HEK293 (cell line): ENCODE measurements around the gene NUDT4.
A peak's percentile ranks its signal among the peaks of the same experiment; 100 is the strongest.

Source experiments
- BCL11A ChIP-seq: fragments of 450-650 bp; formaldehyde crosslinking; IDR thresholded peaks from 2 replicates; pipeline ENCODE4 v1.5.1; 2016; ENCODE audit warnings: low read depth, missing biosample characterization, missing genetic modification characterization
- ELK4 ChIP-seq: IDR thresholded peaks from 2 replicates; pipeline ENCODE4 v1.6.1; 2011; ENCODE audit warnings: mild to moderate bottlenecking, low read depth, low read length, borderline replicate concordance
- GLI4 ChIP-seq: fragments of 450-650 bp; formaldehyde crosslinking; IDR thresholded peaks from 2 replicates; pipeline ENCODE4 v1.5.1; 2016; ENCODE audit warnings: missing biosample characterization, missing genetic modification characterization
- KLF9 ChIP-seq: fragments of 450-650 bp; formaldehyde crosslinking; IDR thresholded peaks from 2 replicates; pipeline ENCODE4 v1.5.1; 2016; ENCODE audit warnings: missing biosample characterization, missing genetic modification characterization, low read depth
- MEIS1 ChIP-seq: sonication (generic); formaldehyde crosslinking; IDR thresholded peaks from 2 replicates; pipeline ENCODE4 v1.8.1; 2022; ENCODE audit warnings: missing genetic modification reagents, mild to moderate bottlenecking, borderline replicate concordance
- OSR2 ChIP-seq: fragments of 450-650 bp; formaldehyde crosslinking; IDR thresholded peaks from 2 replicates; pipeline ENCODE4 v1.5.1; 2016; ENCODE audit warnings: missing biosample characterization, missing genetic modification characterization
- SP3 ChIP-seq: fragments of 450-650 bp; formaldehyde crosslinking; IDR thresholded peaks from 2 replicates; pipeline ENCODE4 v1.5.1; 2016; ENCODE audit warnings: missing biosample characterization, missing genetic modification characterization
- SP7 ChIP-seq: fragments of 450-650 bp; formaldehyde crosslinking; IDR thresholded peaks from 2 replicates; pipeline ENCODE4 v1.5.1; 2016; ENCODE audit warnings: missing biosample characterization, missing genetic modification characterization
- TSHZ1 ChIP-seq: fragments of 450-650 bp; formaldehyde crosslinking; IDR thresholded peaks from 2 replicates; pipeline ENCODE4 v1.5.1; 2016; ENCODE audit warnings: missing biosample characterization, missing genetic modification characterization, borderline replicate concordance
- YY2 ChIP-seq: fragments of 450-650 bp; formaldehyde crosslinking; IDR thresholded peaks from 2 replicates; pipeline ENCODE4 v1.5.1; 2016; ENCODE audit warnings: missing biosample characterization, missing genetic modification characterization
- ZBTB7A ChIP-seq: fragments of 450-650 bp; formaldehyde crosslinking; IDR thresholded peaks from 2 replicates; pipeline ENCODE4 v1.5.1; 2016; ENCODE audit warnings: low read depth, missing biosample characterization, missing genetic modification characterization
- ZFP41 ChIP-seq: fragments of 450-650 bp; formaldehyde crosslinking; IDR thresholded peaks from 2 replicates; pipeline ENCODE4 v1.5.1; 2016; ENCODE audit warnings: missing biosample characterization, missing genetic modification characterization, borderline replicate concordance
- ZNF155 ChIP-seq: fragments of 450-650 bp; formaldehyde crosslinking; IDR thresholded peaks from 2 replicates; pipeline ENCODE4 v1.5.1; 2016; ENCODE audit warnings: missing biosample characterization, missing genetic modification characterization
- ZNF157 ChIP-seq: fragments of 450-650 bp; formaldehyde crosslinking; IDR thresholded peaks from 2 replicates; pipeline ENCODE4 v1.5.1; 2016; ENCODE audit warnings: missing biosample characterization, missing genetic modification characterization
- ZNF214 ChIP-seq: fragments of 450-650 bp; formaldehyde crosslinking; IDR thresholded peaks from 2 replicates; pipeline ENCODE4 v1.5.1; 2017; ENCODE audit warnings: missing biosample characterization, mild to moderate bottlenecking, missing genetic modification characterization, borderline replicate concordance
- ZNF426 ChIP-seq: fragments of 450-650 bp; formaldehyde crosslinking; IDR thresholded peaks from 2 replicates; pipeline ENCODE4 v1.5.1; 2017; ENCODE audit warnings: missing biosample characterization, missing genetic modification characterization, mild to moderate bottlenecking, inconsistent platforms, moderate library complexity
- ZNF433 ChIP-seq: fragments of 450-650 bp; formaldehyde crosslinking; IDR thresholded peaks from 2 replicates; pipeline ENCODE4 v1.5.1; 2016; ENCODE audit warnings: missing biosample characterization, missing genetic modification characterization, low read depth
- ZNF473 ChIP-seq: fragments of 450-650 bp; formaldehyde crosslinking; IDR thresholded peaks from 2 replicates; pipeline ENCODE4 v1.5.1; 2017; ENCODE audit warnings: missing biosample characterization, missing genetic modification characterization
- ZNF513 ChIP-seq: fragments of 450-650 bp; IDR thresholded peaks from 2 replicates; pipeline ENCODE4 v1.5.1; 2018; ENCODE audit warnings: missing biosample characterization, missing genetic modification characterization
- ZNF561 ChIP-seq: fragments of 450-650 bp; IDR thresholded peaks from 2 replicates; pipeline ENCODE4 v1.5.1; 2018; ENCODE audit warnings: missing biosample characterization, missing genetic modification characterization, borderline replicate concordance
- ZNF629 ChIP-seq: fragments of 450-650 bp; formaldehyde crosslinking; IDR thresholded peaks from 2 replicates; pipeline ENCODE4 v1.5.1; 2017; ENCODE audit warnings: missing biosample characterization, missing genetic modification characterization
- ZNF677 ChIP-seq: fragments of 450-650 bp; IDR thresholded peaks from 2 replicates; pipeline ENCODE4 v1.5.0; 2018; ENCODE audit warnings: missing biosample characterization, mild to moderate bottlenecking, missing genetic modification characterization, moderate library complexity
- ZSCAN30 ChIP-seq: fragments of 450-650 bp; IDR thresholded peaks from 2 replicates; pipeline ENCODE4 v1.5.1; 2018; ENCODE audit warnings: missing biosample characterization, mild to moderate bottlenecking, missing genetic modification characterization, moderate library complexity
- TF ChIP-seq, protein P1 (sequence below): fragments of 450-650 bp; formaldehyde crosslinking; IDR thresholded peaks from 2 replicates; pipeline ENCODE4 v1.5.1; 2016; ENCODE audit warnings: missing biosample characterization, missing genetic modification characterization
- TF ChIP-seq, protein P2 (sequence below): fragments of 450-650 bp; formaldehyde crosslinking; IDR thresholded peaks from 2 replicates; pipeline ENCODE4 v1.5.1; 2017; ENCODE audit warnings: missing biosample characterization, missing genetic modification characterization
- TF ChIP-seq, protein P3 (sequence below): fragments of 450-650 bp; formaldehyde crosslinking; IDR thresholded peaks from 2 replicates; pipeline ENCODE4 v1.5.1; 2016; ENCODE audit warnings: missing biosample characterization, missing genetic modification characterization
- TF ChIP-seq, protein P4 (sequence below): fragments of 450-650 bp; formaldehyde crosslinking; IDR thresholded peaks from 2 replicates; pipeline ENCODE4 v1.5.1; 2017; ENCODE audit warnings: missing biosample characterization, missing genetic modification characterization

Gene NUDT4

GRCh38 chr12:93376436-93377251, 1.1 kb upstream of the NUDT4 start (continued):
- TF ChIP-seq ZNF433 (no peak), ZNF155 (no peak), ZNF629 (tag by site-specific recombination) (no peak), ZBTB7A (tag by site-specific recombination) (no peak), BCL11A (tag by site-specific recombination) (no peak), ELK4 (no peak), OSR2 (tag by site-specific recombination) (0 out of 2 replicates have a peak, but pooled peaks have one; percentile 26), ZNF426 (tag by site-specific recombination) (no peak), ZSCAN30 (no peak), YY2 (tag by site-specific recombination) (no peak), ZNF677 (no peak), ZFP41 (tag by site-specific recombination) (no peak), KLF9 (tag by site-specific recombination) (no peak), SP7 (tag by site-specific recombination) (no peak), ZNF473 (tag by site-specific recombination) (no peak), ZNF214 (no peak), MEIS1 (no peak), GLI4 (tag by site-specific recombination) (no peak), SP3 (tag by site-specific recombination) (peak; percentile 31; the same call in 1 of the 2 replicates), ZNF561 (tag by site-specific recombination) (no peak), TSHZ1 (tag by site-specific recombination) (no peak), ZNF157 (tag by site-specific recombination) (no peak), ZNF513 (tag by site-specific recombination) (no peak)
- TF ChIP-seq, protein P1, sequence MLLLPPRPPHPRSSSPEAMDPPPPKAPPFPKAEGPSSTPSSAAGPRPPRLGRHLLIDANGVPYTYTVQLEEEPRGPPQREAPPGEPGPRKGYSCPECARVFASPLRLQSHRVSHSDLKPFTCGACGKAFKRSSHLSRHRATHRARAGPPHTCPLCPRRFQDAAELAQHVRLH (tag by site-specific recombination) = no peak
- TF ChIP-seq, protein P2, sequence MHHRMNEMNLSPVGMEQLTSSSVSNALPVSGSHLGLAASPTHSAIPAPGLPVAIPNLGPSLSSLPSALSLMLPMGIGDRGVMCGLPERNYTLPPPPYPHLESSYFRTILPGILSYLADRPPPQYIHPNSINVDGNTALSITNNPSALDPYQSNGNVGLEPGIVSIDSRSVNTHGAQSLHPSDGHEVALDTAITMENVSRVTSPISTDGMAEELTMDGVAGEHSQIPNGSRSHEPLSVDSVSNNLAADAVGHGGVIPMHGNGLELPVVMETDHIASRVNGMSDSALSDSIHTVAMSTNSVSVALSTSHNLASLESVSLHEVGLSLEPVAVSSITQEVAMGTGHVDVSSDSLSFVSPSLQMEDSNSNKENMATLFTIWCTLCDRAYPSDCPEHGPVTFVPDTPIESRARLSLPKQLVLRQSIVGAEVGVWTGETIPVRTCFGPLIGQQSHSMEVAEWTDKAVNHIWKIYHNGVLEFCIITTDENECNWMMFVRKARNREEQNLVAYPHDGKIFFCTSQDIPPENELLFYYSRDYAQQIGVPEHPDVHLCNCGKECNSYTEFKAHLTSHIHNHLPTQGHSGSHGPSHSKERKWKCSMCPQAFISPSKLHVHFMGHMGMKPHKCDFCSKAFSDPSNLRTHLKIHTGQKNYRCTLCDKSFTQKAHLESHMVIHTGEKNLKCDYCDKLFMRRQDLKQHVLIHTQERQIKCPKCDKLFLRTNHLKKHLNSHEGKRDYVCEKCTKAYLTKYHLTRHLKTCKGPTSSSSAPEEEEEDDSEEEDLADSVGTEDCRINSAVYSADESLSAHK (tag by site-specific recombination) = no peak
- TF ChIP-seq, protein P3, sequence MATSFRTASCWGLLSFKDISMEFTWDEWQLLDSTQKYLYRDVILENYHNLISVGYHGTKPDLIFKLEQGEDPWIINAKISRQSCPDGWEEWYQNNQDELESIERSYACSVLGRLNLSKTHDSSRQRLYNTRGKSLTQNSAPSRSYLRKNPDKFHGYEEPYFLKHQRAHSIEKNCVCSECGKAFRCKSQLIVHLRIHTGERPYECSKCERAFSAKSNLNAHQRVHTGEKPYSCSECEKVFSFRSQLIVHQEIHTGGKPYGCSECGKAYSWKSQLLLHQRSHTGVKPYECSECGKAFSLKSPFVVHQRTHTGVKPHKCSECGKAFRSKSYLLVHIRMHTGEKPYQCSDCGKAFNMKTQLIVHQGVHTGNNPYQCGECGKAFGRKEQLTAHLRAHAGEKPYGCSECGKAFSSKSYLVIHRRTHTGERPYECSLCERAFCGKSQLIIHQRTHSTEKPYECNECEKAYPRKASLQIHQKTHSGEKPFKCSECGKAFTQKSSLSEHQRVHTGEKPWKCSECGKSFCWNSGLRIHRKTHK = no peak
- TF ChIP-seq, protein P4, sequence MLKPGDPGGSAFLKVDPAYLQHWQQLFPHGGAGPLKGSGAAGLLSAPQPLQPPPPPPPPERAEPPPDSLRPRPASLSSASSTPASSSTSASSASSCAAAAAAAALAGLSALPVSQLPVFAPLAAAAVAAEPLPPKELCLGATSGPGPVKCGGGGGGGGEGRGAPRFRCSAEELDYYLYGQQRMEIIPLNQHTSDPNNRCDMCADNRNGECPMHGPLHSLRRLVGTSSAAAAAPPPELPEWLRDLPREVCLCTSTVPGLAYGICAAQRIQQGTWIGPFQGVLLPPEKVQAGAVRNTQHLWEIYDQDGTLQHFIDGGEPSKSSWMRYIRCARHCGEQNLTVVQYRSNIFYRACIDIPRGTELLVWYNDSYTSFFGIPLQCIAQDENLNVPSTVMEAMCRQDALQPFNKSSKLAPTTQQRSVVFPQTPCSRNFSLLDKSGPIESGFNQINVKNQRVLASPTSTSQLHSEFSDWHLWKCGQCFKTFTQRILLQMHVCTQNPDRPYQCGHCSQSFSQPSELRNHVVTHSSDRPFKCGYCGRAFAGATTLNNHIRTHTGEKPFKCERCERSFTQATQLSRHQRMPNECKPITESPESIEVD (tag by site-specific recombination) = 0 out of 2 replicates have a peak, but pooled peaks have one; percentile 43
